Caco-2 (cell line): ENCODE results near the gene PHGDH. TPM values are rescaled to one million over a fixed set of nuclear protein-coding genes. Genes with fewer than 3 reads are reported as not detected.

Experiments used
- BruUV-seq: library from RNA; stranded (reverse); fragments of 400-500 nt; replicated peaks from 2 replicates; lab custom pipeline; 2021; lab: Mats Ljungman, UMichigan
- CTCF ChIA-PET: fragments of 300-600 bp; sonication (Branson Sonifier 250); formaldehyde crosslinking; loops from one replicate; lab custom pipeline; 2022; ENCODE audit warnings: antibody characterized with exemption; lab: Charles Lee
- POLR2A ChIA-PET: fragments of 300-600 bp; sonication (Branson Sonifier 250); formaldehyde crosslinking; loops from one replicate; lab custom pipeline; 2022; ENCODE audit warnings: antibody characterized with exemption; lab: Charles Lee
- DNase-seq, 2 experiments: peaks; one replicate each; pipeline versions ENCODE4 v3.0.0 to v3.0.0-alpha.2; 2020 to 2022
- H3K27me3 ChIP-seq: replicated peaks from 2 replicates; pipeline ENCODE4 v1.6.0; 2011; ENCODE audit warnings: low read length; ENCODE audit not compliant: control insufficient read depth, insufficient read depth
- H3K36me3 ChIP-seq: 2 replicates; pipeline ENCODE4 v1.5.1; 2011; ENCODE audit warnings: low read length; ENCODE audit not compliant: control insufficient read depth, insufficient read depth
- H3K4me1 ChIP-seq: fragments of 250-450 bp; sonication (Bioruptor Pico); 2 replicates; pipeline ENCODE4 v1.5.1; 2020; ENCODE audit warnings: mild to moderate bottlenecking
- H3K4me3 ChIP-seq: 2 replicates; pipeline ENCODE4 v1.5.1; 2011; ENCODE audit warnings: low read depth, mild to moderate bottlenecking, control low read depth, low read length
- H3K9me3 ChIP-seq: fragments of 250-450 bp; sonication (Bioruptor Pico); 2 replicates; pipeline ENCODE4 v1.5.1; 2020; ENCODE audit warnings: mild to moderate bottlenecking, moderate library complexity
- H3K27ac Mint-ChIP-seq: one replicate; pipeline ENCODE4 v1.8.0; 2022; ENCODE audit warnings: mixed read lengths; ENCODE audit not compliant: unreplicated experiment
- H3K27me3 Mint-ChIP-seq: one replicate; pipeline ENCODE4 v1.8.0; 2022; ENCODE audit warnings: mixed read lengths; ENCODE audit not compliant: insufficient read depth, unreplicated experiment
- H3K36me3 Mint-ChIP-seq: one replicate; pipeline ENCODE4 v1.8.0; 2022; ENCODE audit warnings: mild to moderate bottlenecking, mixed read lengths; ENCODE audit not compliant: insufficient read depth, unreplicated experiment
- H3K4me1 Mint-ChIP-seq: one replicate; pipeline ENCODE4 v1.8.0; 2022; ENCODE audit warnings: low read depth, mixed read lengths; ENCODE audit not compliant: unreplicated experiment
- H3K4me3 Mint-ChIP-seq: one replicate; pipeline ENCODE4 v1.8.0; 2022; ENCODE audit warnings: mild to moderate bottlenecking, moderate library complexity, mixed read lengths; ENCODE audit not compliant: unreplicated experiment
- H3K9me3 Mint-ChIP-seq: one replicate; pipeline ENCODE4 v1.8.0; 2022; ENCODE audit warnings: mixed read lengths; ENCODE audit not compliant: unreplicated experiment
- intact Hi-C: fragments of 100-400 bp; cut with micrococcal nuclease; formaldehyde crosslinking; loops from one replicate; pipeline ENCODE4 v1.10.0; 2022; ENCODE audit not compliant: unreplicated experiment
- total RNA-seq: library from RNA; stranded (reverse); gene quantifications from 2 replicates; pipeline ENCODE4 v1.2.3, GENCODE V29; 2022
- TF ChIP-seq, protein P1 (sequence below), 2 experiments: fragments of 200-600 bp in 1 of 2; IDR thresholded peaks; 1 replicate in 1 of 2; 2 replicates in 1 of 2; pipeline versions ENCODE4 v1.5.1 to v1.8.0; 2011 to 2022; ENCODE audit warnings: antibody characterized with exemption in 1 of 2, control low read depth in 1 of 2, inconsistent platforms in 1 of 2, low read depth in 1 of 2, low read length in 1 of 2, mild to moderate bottlenecking in 1 of 2, moderate library complexity in 1 of 2; ENCODE audit not compliant: insufficient read depth in 1 of 2, severe bottlenecking in 1 of 2, unreplicated experiment in 1 of 2

Gene PHGDH
- total RNA-seq, 1 experiment from 2014 or later = 410 TPM

DNA sequence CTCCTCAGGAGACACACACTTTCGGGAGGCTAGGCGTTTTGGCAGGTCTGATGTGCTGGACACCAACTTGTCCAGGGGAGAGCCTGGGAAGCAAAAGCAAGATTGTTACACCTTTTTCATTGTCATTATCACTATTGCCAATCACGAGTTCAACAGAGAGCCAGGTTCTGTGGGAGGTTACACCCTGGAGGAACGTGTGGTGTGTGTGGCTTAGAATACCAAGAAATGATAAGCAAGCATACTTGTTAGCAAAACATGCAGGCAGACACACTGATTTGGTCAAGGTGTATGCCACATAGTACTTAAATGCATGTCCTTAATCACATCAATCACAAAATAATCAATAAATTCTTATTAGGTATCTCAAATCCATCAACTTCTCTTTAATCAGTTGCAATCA, 40.9 kb downstream of the PHGDH start:
- Mint-ChIP-seq H3K36me3 (peaks cover 8% of the 10 kb centered on the region), H3K27me3 (no peaks in the 10 kb centered on the region), H3K4me1 (no peaks in the 10 kb centered on the region), H3K4me3 (no peak overlapping the region), H3K27ac (no peak overlapping the region), H3K9me3 (no peaks in the 10 kb centered on the region)
- intact Hi-C loops = no loop called here
- Histone ChIP-seq H3K4me3 (no peak overlapping the region), H3K4me1 (no peaks in the 10 kb centered on the region), H3K9me3 (no peaks in the 10 kb centered on the region), H3K27me3 (no peaks in the 10 kb centered on the region), H3K36me3 (no peaks in the 10 kb centered on the region)
- ChIA-PET POLR2A (no interaction called here), CTCF (no interaction called here)
- BruUV-seq = no TSS peak
- TF ChIP-seq, protein P1, sequence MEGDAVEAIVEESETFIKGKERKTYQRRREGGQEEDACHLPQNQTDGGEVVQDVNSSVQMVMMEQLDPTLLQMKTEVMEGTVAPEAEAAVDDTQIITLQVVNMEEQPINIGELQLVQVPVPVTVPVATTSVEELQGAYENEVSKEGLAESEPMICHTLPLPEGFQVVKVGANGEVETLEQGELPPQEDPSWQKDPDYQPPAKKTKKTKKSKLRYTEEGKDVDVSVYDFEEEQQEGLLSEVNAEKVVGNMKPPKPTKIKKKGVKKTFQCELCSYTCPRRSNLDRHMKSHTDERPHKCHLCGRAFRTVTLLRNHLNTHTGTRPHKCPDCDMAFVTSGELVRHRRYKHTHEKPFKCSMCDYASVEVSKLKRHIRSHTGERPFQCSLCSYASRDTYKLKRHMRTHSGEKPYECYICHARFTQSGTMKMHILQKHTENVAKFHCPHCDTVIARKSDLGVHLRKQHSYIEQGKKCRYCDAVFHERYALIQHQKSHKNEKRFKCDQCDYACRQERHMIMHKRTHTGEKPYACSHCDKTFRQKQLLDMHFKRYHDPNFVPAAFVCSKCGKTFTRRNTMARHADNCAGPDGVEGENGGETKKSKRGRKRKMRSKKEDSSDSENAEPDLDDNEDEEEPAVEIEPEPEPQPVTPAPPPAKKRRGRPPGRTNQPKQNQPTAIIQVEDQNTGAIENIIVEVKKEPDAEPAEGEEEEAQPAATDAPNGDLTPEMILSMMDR (IDR thresholded peaks at IDR 0.05; ENCODE audit: insufficient read depth in 1 of 2, low read depth in 1 of 2, low read length in 1 of 2, severe bottlenecking in 1 of 2, unreplicated experiment in 1 of 2) = no peak
- DNase-seq = no peak

DNA sequence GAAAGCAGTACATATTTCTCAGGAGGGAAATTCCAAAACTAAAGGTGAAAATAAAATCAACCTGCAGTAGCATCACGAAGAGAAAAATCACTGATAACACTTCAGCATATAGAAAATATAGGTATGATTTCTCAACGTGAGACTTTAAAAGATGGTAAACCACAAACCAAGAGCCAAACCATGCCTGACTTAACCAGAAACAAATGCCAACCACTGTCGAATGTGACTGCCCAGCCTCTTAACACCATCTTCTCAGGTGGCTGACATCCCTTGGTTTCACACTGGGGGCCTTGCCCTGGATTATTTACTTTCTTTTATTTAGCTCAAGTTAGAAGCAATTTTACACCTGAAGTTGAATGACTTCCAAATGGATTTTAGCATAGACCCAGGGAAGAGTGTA, 46.9 kb downstream of the PHGDH start:
- DNase-seq = no peak
- intact Hi-C loops = no loop called here
- H3K9me3 ChIP-seq = no peaks in the 10 kb centered on the region
- CTCF ChIA-PET = no interaction called here
- H3K4me3 ChIP-seq = no peak overlapping the region
- Mint-ChIP-seq H3K4me3 (no peak overlapping the region), H3K36me3 (no peaks in the 10 kb centered on the region), H3K27ac (no peak overlapping the region), H3K9me3 (no peaks in the 10 kb centered on the region), H3K4me1 (no peaks in the 10 kb centered on the region), H3K27me3 (no peaks in the 10 kb centered on the region)
- no peaks in the 10 kb centered on the region for H3K27me3 ChIP-seq
- POLR2A ChIA-PET = no interaction called here
- BruUV-seq = no TSS peak
- H3K36me3 ChIP-seq = peaks cover 5% of the 10 kb centered on the region
- TF ChIP-seq, protein P1 (IDR thresholded peaks at IDR 0.05; ENCODE audit: insufficient read depth in 1 of 2, low read depth in 1 of 2, low read length in 1 of 2, severe bottlenecking in 1 of 2, unreplicated experiment in 1 of 2) = no peak
- H3K4me1 ChIP-seq = no peaks in the 10 kb centered on the region

DNA sequence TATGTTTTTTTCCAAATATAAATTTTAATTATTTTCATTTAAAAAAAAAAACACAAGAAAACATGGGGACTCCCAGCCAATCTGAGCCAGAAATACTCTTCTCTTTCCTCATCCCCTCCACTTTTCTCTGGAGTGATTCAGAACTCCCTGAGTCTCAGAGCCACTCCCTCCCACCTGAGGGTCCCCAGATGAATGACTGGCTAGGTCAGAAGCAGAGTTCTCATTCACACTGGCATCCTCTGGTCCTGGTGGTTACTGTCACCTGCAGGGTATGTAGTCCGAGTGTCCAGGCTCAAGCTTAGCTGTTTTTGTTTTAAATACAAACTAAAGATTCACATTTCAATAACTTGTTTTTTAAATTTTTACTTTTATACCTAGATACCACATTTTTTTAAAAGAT, 50.7 kb downstream of the PHGDH start:
- Mint-ChIP-seq H3K4me3 (no peak overlapping the region), H3K27me3 (no peaks in the 10 kb centered on the region), H3K4me1 (peaks cover 21% of the 10 kb centered on the region), H3K9me3 (no peaks in the 10 kb centered on the region), H3K27ac (no peak overlapping the region), H3K36me3 (peaks cover 13% of the 10 kb centered on the region)
- no peak for DNase-seq
- peaks cover 11% of the 10 kb centered on the region for H3K36me3 ChIP-seq
- TF ChIP-seq, protein P1 (IDR thresholded peaks at IDR 0.05; ENCODE audit: insufficient read depth in 1 of 2, low read depth in 1 of 2, low read length in 1 of 2, severe bottlenecking in 1 of 2, unreplicated experiment in 1 of 2) = no peak
- H3K4me3 ChIP-seq = no peak overlapping the region
- BruUV-seq = no TSS peak
- H3K4me1 ChIP-seq = peaks cover 23% of the 10 kb centered on the region
- intact Hi-C loops = no loop called here
- H3K27me3 ChIP-seq = no peaks in the 10 kb centered on the region
- CTCF ChIA-PET = no interaction called here
- POLR2A ChIA-PET = no interaction called here
- H3K9me3 ChIP-seq = no peaks in the 10 kb centered on the region
